Lower leg skin (tissue), 4 donors: ENCODE measurements around the gene DTHD1. TPM values are rescaled to one million over a fixed set of nuclear protein-coding genes. Genes with fewer than 3 reads are reported as not detected.

Experiments used
- DNase-seq, 2 donors: peaks; one replicate each; pipeline ENCODE4 v3.0.0-alpha.2; 2019; ENCODE audit warnings: low spot score in 2 of 2
- H3K4me3 ChIP-seq: fragments of 200-600 bp; sonication (generic); 2 replicates; pipeline ENCODE4 v1.5.1; 2017; ENCODE audit warnings: mild to moderate bottlenecking, low read depth; ENCODE audit not compliant: poor library complexity, severe bottlenecking
- POLR2A ChIP-seq, 2 donors: fragments of 450-650 bp; IDR thresholded peaks; one replicate each; pipeline ENCODE4 v1.6.1; 2016 to 2017; ENCODE audit warnings: antibody characterized with exemption in 2 of 2, mild to moderate bottlenecking in 1 of 2, moderate library complexity in 1 of 2
- WGBS, 2 donors: methylation state at CpG; one replicate each; pipeline ENCODE4 v1.1.5; 2018; 5-methylcytosine and 5-hydroxymethylcytosine counted together
- intact Hi-C: fragments of 100-400 bp; cut with DNase I; formaldehyde crosslinking; loops from one replicate; pipeline ENCODE4 v1.15.0; 2023; ENCODE audit warnings: low total_unique reads
- total RNA-seq, 4 donors: library from RNA; depleted of rRNA; stranded (reverse); fragments of >200 nt; gene quantifications; one replicate each; pipeline ENCODE4 v1.1.0, GENCODE V29; 2016
- TF ChIP-seq, protein P1 (sequence below), 3 donors: fragments of 450-650 bp; IDR thresholded peaks; one replicate each; pipeline ENCODE4 v1.5.1; 2016; ENCODE audit warnings: antibody characterized with exemption in 3 of 3, mild to moderate bottlenecking in 3 of 3, moderate library complexity in 2 of 3

Gene DTHD1
- total RNA-seq, 4 donors from 2014 or later = 0.16 TPM; not detected in 3

DNA sequence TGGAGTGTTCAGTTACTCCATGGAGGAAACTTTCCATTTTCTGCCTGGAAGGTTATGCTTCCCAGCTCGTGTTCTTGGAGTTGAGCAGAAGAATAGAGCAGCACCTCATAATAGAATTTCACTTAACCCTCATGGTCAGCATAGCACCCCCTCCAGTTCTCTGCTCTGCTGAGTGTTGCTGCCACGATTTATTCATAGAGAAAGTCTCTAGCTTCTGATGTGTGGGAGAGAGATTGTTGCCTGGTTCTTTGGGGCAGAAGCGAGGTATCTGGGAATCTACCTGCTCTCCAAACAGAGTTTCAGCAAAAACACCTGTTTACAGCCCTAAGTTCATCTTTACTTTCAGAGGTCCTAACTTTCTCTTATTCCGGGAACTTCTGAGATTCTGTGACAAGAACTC, 3.9 kb upstream of the DTHD1 start:
- TF ChIP-seq, protein P1, sequence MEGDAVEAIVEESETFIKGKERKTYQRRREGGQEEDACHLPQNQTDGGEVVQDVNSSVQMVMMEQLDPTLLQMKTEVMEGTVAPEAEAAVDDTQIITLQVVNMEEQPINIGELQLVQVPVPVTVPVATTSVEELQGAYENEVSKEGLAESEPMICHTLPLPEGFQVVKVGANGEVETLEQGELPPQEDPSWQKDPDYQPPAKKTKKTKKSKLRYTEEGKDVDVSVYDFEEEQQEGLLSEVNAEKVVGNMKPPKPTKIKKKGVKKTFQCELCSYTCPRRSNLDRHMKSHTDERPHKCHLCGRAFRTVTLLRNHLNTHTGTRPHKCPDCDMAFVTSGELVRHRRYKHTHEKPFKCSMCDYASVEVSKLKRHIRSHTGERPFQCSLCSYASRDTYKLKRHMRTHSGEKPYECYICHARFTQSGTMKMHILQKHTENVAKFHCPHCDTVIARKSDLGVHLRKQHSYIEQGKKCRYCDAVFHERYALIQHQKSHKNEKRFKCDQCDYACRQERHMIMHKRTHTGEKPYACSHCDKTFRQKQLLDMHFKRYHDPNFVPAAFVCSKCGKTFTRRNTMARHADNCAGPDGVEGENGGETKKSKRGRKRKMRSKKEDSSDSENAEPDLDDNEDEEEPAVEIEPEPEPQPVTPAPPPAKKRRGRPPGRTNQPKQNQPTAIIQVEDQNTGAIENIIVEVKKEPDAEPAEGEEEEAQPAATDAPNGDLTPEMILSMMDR (IDR thresholded peaks at IDR 0.05) = no peak
- no peak for TF ChIP-seq POLR2A (IDR thresholded peaks at IDR 0.05)
- intact Hi-C loops = no loop called here

DNA sequence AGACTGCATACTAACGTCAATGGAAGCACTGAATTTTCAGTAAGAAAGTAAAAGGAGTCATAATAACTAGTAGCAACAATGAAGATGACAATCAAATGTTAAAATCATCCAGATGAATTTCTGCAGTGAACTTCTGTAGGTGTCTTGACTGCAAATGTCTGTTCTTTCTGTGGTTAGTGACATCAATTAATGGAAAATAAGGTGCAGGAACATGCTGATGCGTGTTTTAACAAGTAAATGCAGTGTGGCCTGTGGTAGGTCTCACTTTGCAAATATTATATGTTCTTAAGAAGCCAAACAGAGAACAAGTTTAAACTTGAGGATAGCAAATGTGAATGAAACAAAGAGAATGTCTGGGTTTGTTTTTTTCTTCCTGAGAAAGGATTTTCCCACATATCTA, 2.6 kb upstream of the DTHD1 start:
- TF ChIP-seq, protein P1 (IDR thresholded peaks at IDR 0.05) = no peak
- no peak for TF ChIP-seq POLR2A (IDR thresholded peaks at IDR 0.05)
- H3K4me3 ChIP-seq = no peak overlapping the region
- no peak for DNase-seq
- intact Hi-C loops = no loop called here
- WGBS, 2 donors = 44 to 49% methylated on average over 2 of the region's 2 CpGs

More for the DNA sequence above, 3.9 kb upstream of the DTHD1 start:
- WGBS, 2 donors = 86 to 88% methylated on average over 4 of the region's 4 CpGs
- DNase-seq = no peak
- no peak overlapping the region for H3K4me3 ChIP-seq

DNA sequence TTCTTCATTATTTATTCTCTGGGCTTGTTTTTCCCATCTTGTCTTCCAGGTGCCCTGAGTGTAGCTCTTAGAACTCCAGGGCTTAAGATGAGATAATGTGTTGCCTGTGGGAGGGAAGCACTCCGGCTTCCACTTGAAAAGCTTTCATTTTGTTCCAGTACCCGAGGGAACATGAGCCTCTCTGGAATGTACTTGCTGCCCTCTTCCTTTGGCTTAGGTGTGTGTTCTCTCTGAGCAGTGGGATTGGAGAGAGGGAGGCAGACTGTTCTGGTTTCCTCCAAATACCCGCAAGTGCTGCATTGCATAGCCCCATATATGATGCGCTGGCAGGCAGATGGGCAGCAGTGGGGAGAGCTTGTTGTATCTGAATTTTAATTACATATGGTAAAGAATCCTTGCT, 861 bp upstream of the DTHD1 start:
- no peak overlapping the region for H3K4me3 ChIP-seq
- WGBS, 2 donors = 44% methylated on average over 4 of the region's 4 CpGs
- no peak for DNase-seq
- TF ChIP-seq, protein P1 (IDR thresholded peaks at IDR 0.05) = no peak
- TF ChIP-seq POLR2A (IDR thresholded peaks at IDR 0.05) = no peak
- intact Hi-C loops = no loop called here

DNA sequence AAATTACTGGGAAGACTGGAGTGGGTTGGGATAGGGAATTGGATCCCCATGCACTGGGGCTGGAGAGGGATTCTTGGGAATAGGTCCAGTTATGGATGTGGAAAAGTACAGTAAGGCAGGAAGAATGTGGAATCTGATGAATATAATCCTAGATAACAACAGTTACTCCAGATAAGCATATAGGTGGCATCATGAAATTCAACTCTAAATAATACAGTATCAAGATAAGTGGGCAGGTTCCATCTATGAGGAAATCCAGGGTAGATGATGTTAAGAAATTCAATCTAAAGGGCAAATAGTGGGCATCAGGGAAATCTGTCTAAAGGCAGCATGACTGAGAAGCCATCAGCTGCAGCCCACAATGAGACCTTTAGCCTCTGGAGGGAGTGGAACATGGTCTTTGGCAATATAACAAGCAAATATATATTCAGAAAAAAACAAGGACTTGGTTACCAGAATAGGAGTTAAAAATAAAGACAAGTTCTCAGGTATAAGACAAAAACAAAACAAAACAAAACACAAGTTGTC, 1.2 kb downstream of the DTHD1 start:
- DNase-seq = no peak
- H3K4me3 ChIP-seq = no peak overlapping the region
- intact Hi-C loops = no loop called here
- TF ChIP-seq POLR2A (IDR thresholded peaks at IDR 0.05) = no peak
- TF ChIP-seq, protein P1 (IDR thresholded peaks at IDR 0.05) = no peak

DNA sequence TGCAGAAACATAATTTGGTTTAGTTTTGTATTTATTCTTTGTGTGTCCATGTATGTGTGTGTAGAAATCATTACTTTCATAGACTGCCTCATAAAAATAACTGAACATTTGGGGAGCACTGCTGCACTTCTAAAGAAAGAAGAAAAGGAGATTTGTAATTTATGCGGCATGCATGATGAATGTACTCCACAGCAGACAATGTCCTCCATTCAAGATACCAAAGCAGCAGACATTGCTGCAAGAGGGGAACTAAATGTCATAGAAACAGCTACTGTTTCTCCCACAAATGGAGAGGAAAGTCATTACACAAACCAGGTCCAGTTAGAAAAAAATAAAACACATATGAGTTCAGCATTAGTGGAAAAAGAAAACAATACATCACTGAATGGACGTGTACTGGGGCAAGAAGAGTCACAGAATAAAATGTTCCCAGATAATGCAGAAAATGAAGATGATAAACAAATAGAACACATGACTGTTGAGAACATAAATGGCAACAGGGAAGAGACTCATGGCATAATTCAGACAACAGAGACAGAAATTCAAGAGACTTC, 2.6 kb downstream of the DTHD1 start:
- intact Hi-C loops = no loop called here
- WGBS, 2 donors = 84% methylated on average over 2 of the region's 2 CpGs
- DNase-seq = no peak
- H3K4me3 ChIP-seq = no peak overlapping the region
- TF ChIP-seq, protein P1 (IDR thresholded peaks at IDR 0.05) = no peak
- TF ChIP-seq POLR2A (IDR thresholded peaks at IDR 0.05) = no peak
